HepG2 (cell line): ENCODE data around the gene VAMP5. TPM values are rescaled to one million over a fixed set of nuclear protein-coding genes. Genes with fewer than 3 reads are reported as not detected.

Source experiments
- CEBPZ ChIP-seq: IDR thresholded peaks from 2 replicates; pipeline ENCODE4 v1.6.1; 2012; ENCODE audit warnings: low read length, improper control_type of control experiment
- CREB1 ChIP-seq, 2 experiments: fragments of 450-650 bp in 1 of 2; IDR thresholded peaks; 2 replicates each; pipeline ENCODE4 v1.6.1; 2016 to 2017; ENCODE audit warnings: control low read depth in 1 of 2, mild to moderate bottlenecking in 1 of 2, missing compliant biosample characterization in 1 of 2, missing genetic modification characterization in 1 of 2
- HNRNPLL ChIP-seq: fragments of 200-400 bp; formaldehyde crosslinking; IDR thresholded peaks from 2 replicates; pipeline ENCODE4 v1.6.1; 2017; ENCODE audit warnings: mild to moderate bottlenecking, low read depth, low read length; ENCODE audit not compliant: poor library complexity, severe bottlenecking
- KDM3A ChIP-seq: IDR thresholded peaks from 2 replicates; pipeline ENCODE4 v1.6.1; 2018; ENCODE audit warnings: low read depth, missing compliant biosample characterization
- MAFG ChIP-seq: sonication (generic); formaldehyde crosslinking; IDR thresholded peaks from 2 replicates; pipeline ENCODE4 v1.5.1; 2020; ENCODE audit warnings: mild to moderate bottlenecking, missing genetic modification reagents
- MTA3 ChIP-seq: sonication (generic); formaldehyde crosslinking; IDR thresholded peaks from 2 replicates; pipeline ENCODE4 v1.4.0; 2020; ENCODE audit warnings: missing genetic modification reagents
- MTF1 ChIP-seq: sonication (generic); formaldehyde crosslinking; IDR thresholded peaks from 2 replicates; pipeline ENCODE4 v1.5.0; 2020; ENCODE audit warnings: missing genetic modification reagents
- PHF8 ChIP-seq: sonication (generic); formaldehyde crosslinking; IDR thresholded peaks from 2 replicates; pipeline ENCODE4 v1.5.0; 2020; ENCODE audit warnings: missing genetic modification reagents
- POGK ChIP-seq: sonication (generic); formaldehyde crosslinking; conservative IDR thresholded peaks from 2 replicates; pipeline ENCODE4 v1.8.0; 2022; ENCODE audit warnings: mild to moderate bottlenecking, moderate library complexity, missing genetic modification reagents
- REL ChIP-seq: sonication (generic); formaldehyde crosslinking; conservative IDR thresholded peaks from 2 replicates; pipeline ENCODE4 v1.8.0; 2022; ENCODE audit warnings: mild to moderate bottlenecking, missing genetic modification reagents, moderate library complexity
- RFX3 ChIP-seq: IDR thresholded peaks from 2 replicates; pipeline ENCODE4 v1.6.1; 2016; ENCODE audit warnings: missing biosample characterization, missing genetic modification reagents
- SP5 ChIP-seq: IDR thresholded peaks from 2 replicates; pipeline ENCODE4 v1.6.1; 2016; ENCODE audit warnings: low read depth, borderline replicate concordance
- SRF ChIP-seq: IDR thresholded peaks from 2 replicates; pipeline ENCODE4 v1.6.1; 2011; ENCODE audit warnings: mild to moderate bottlenecking, low read depth, low read length, moderate library complexity
- ZBTB43 ChIP-seq: sonication (generic); formaldehyde crosslinking; conservative IDR thresholded peaks from 2 replicates; pipeline ENCODE4 v1.4.0; 2020; ENCODE audit warnings: missing genetic modification reagents
- ZBTB44 ChIP-seq: sonication (generic); formaldehyde crosslinking; IDR thresholded peaks from 2 replicates; pipeline ENCODE4 v1.4.0; 2020; ENCODE audit warnings: missing genetic modification reagents
- ZNF280D ChIP-seq: sonication (generic); formaldehyde crosslinking; IDR thresholded peaks from 2 replicates; pipeline ENCODE4 v1.5.1; 2020; ENCODE audit warnings: mild to moderate bottlenecking, missing genetic modification reagents
- ZNF296 ChIP-seq: sonication (generic); formaldehyde crosslinking; conservative IDR thresholded peaks from 2 replicates; pipeline ENCODE4 v1.5.0; 2020; ENCODE audit warnings: mild to moderate bottlenecking, missing genetic modification reagents
- ZNF891 ChIP-seq: sonication (generic); formaldehyde crosslinking; IDR thresholded peaks from 2 replicates; pipeline ENCODE4 v1.5.0; 2020; ENCODE audit warnings: mild to moderate bottlenecking, missing genetic modification reagents
- polyA plus RNA-seq, 8 experiments: library from polyadenylated mRNA; depleted of rRNA in 3 of 8; stranded (reverse) in 7 of 8; unstranded in 1 of 8; fragments of >200 nt; fragmentation: Illumina TruSeq in 4 of 8; extraction: Trizol in 4 of 8; gene quantifications; 2 replicates each; pipeline versions ENCODE4 v1.2.1 to v1.2.3, GENCODE V29; 2011 to 2016; ENCODE audit warnings: low read depth in 4 of 8, missing spikeins in 1 of 8, mixed read lengths in 1 of 8; ENCODE audit not compliant: insufficient read depth in 1 of 8
- total RNA-seq, 5 experiments: library from RNA; depleted of rRNA; stranded (reverse); fragments of >200 nt; fragmentation: Illumina TruSeq; extraction: Trizol; gene quantifications; 2 replicates each; pipeline ENCODE4 v1.2.3, GENCODE V29; 2016; ENCODE audit warnings: low read depth in 1 of 5

Gene VAMP5
- total and polyA plus RNA-seq, 2 of the 13 experiments (the other 11 are each of a cell fraction or from before 2014, with no cell fraction given), result 7.2 to 56.7 TPM

GRCh38 chr2:85602476-85603234 is 18.4 kb downstream of the VAMP5 start, which contains the start of gene TMEM150A (continued):
- TF ChIP-seq CEBPZ (no peak), KDM3A (CRISPR knock-in tag) (0 out of 2 replicates have a peak, but pooled peaks have one; percentile 31), MTF1 (CRISPR knock-in tag) (no peak), ZBTB44 (no peak), SP5 (CRISPR knock-in tag) (peak; percentile 23; the same call in 1 of the 2 replicates), PHF8 (CRISPR knock-in tag) (peak; percentile 86), ZNF891 (CRISPR knock-in tag) (no peak), HNRNPLL (peak; percentile 89), REL (CRISPR knock-in tag) (no peak), RFX3 (no peak), POGK (CRISPR knock-in tag) (0 out of 2 replicates have a peak, but pooled peaks have one; percentile 31), CREB1 (IDR thresholded peaks at IDR 0.05) (peak; percentile 83), CREB1 (CRISPR knock-in tag; IDR thresholded peaks at IDR 0.05) (peak; percentile 74), ZBTB43 (no peak), SRF (peak; percentile 9; the same call in 1 of the 2 replicates), MAFG (CRISPR knock-in tag) (no peak), ZNF280D (CRISPR knock-in tag) (peak; percentile 43; the same call in 1 of the 2 replicates), ZNF296 (CRISPR knock-in tag) (no peak), MTA3 (no peak)
